H1 (cell line): ENCODE measurements around the gene PANX2. TPM values are rescaled to one million over a fixed set of nuclear protein-coding genes. Genes with fewer than 3 reads are reported as not detected.

Experiments
- CTCF ChIA-PET: fragments of 300-600 bp; sonication (Branson Sonifier 250); formaldehyde crosslinking; loops from one replicate; lab custom pipeline; 2021; ENCODE audit not compliant: partially characterized antibody; lab: Charles Lee
- POLR2A ChIA-PET: fragments of 300-600 bp; sonication (Branson Sonifier 250); formaldehyde crosslinking; loops from one replicate; lab custom pipeline; 2021; ENCODE audit warnings: inconsistent platforms; ENCODE audit not compliant: partially characterized antibody; lab: Charles Lee
- DNase-seq, 2 experiments: peaks; one replicate each; pipeline versions ENCODE4 v3.0.0 to v3.0.0-alpha.2; 2010 to 2022; ENCODE audit warnings: low spot score in 2 of 2, low read depth in 1 of 2, mixed read lengths in 1 of 2
- FAIRE-seq: peaks from 2 replicates; lab custom pipeline; 2011; peaks lifted over from hg19 to GRCh38; lab: Jason Lieb, UNC
- H2AFZ ChIP-seq: 2 replicates; pipeline ENCODE4 v1.8.1; 2012; ENCODE audit warnings: low read length, inconsistent platforms
- H2AK5ac ChIP-seq: 2 replicates; pipeline ENCODE4 v1.6.1; 2013; ENCODE audit warnings: low read depth, low read length
- H2BK120ac ChIP-seq: replicated peaks from 2 replicates; pipeline ENCODE3; 2013; ENCODE audit warnings: low read depth, low read length, inconsistent platforms
- H2BK12ac ChIP-seq: 2 replicates; pipeline ENCODE4 v1.6.1; 2013; ENCODE audit warnings: low read depth, low read length
- H2BK15ac ChIP-seq: 2 replicates; pipeline ENCODE4 v1.6.1; 2013; ENCODE audit warnings: low read length
- H2BK20ac ChIP-seq: 2 replicates; pipeline ENCODE4 v1.6.1; 2013; ENCODE audit warnings: low read length
- H2BK5ac ChIP-seq: 2 replicates; pipeline ENCODE4 v1.6.1; 2013; ENCODE audit warnings: low read depth, low read length
- H3K14ac ChIP-seq: 2 replicates; pipeline ENCODE4 v1.6.1; 2013; ENCODE audit warnings: inconsistent platforms; ENCODE audit not compliant: insufficient read length
- H3K18ac ChIP-seq: 2 replicates; pipeline ENCODE4 v1.6.1; 2013; ENCODE audit warnings: low read length; ENCODE audit errors: extremely low read depth
- H3K23ac ChIP-seq: 2 replicates; pipeline ENCODE4 v1.6.1; 2013; ENCODE audit warnings: inconsistent platforms; ENCODE audit not compliant: insufficient read length
- H3K23me2 ChIP-seq: 2 replicates; pipeline ENCODE4 v1.6.1; 2013; ENCODE audit warnings: low read depth, low read length
- H3K27ac ChIP-seq: 2 replicates; pipeline ENCODE4 v1.6.1; 2011; ENCODE audit warnings: low read depth, low read length, inconsistent platforms
- H3K27me3 ChIP-seq, 4 experiments: replicated peaks in 1 of 4; 1 replicate in 1 of 4; 2 replicates in 3 of 4; pipeline versions ENCODE4 v1.6.1 to v1.8.1; 2011 to 2013; ENCODE audit warnings: low read length in 3 of 4, mild to moderate bottlenecking in 3 of 4, inconsistent platforms in 2 of 4, mixed read lengths in 2 of 4, moderate library complexity in 1 of 4; ENCODE audit not compliant: control insufficient read depth in 3 of 4, insufficient read depth in 3 of 4; ENCODE audit errors: extremely low read depth in 1 of 4
- H3K36me3 ChIP-seq, 4 experiments: 2 replicates each; pipeline versions ENCODE4 v1.6.1 to v1.8.1; 2011 to 2013; ENCODE audit warnings: mild to moderate bottlenecking in 4 of 4, low read length in 3 of 4, moderate library complexity in 2 of 4, control low read depth in 1 of 4, inconsistent platforms in 1 of 4; ENCODE audit not compliant: insufficient read depth in 4 of 4, control insufficient read depth in 2 of 4
- H3K4ac ChIP-seq: replicated peaks from 2 replicates; pipeline ENCODE3; 2013; ENCODE audit warnings: low read length, low read depth, mixed read lengths, inconsistent platforms; ENCODE audit not compliant: insufficient read length
- H3K4me1 ChIP-seq, 4 experiments: replicated peaks in 1 of 4; 1 replicate in 1 of 4; 2 replicates in 3 of 4; pipeline versions ENCODE4 v1.6.1 to v1.8.1; 2011 to 2013; ENCODE audit warnings: low read length in 3 of 4, inconsistent platforms in 2 of 4, mixed read lengths in 1 of 4; ENCODE audit not compliant: insufficient read depth in 4 of 4, control insufficient read depth in 3 of 4
- H3K4me2 ChIP-seq, 2 experiments: 2 replicates each; pipeline versions ENCODE4 v1.6.1 to v1.8.1; 2011 to 2013; ENCODE audit warnings: low read depth in 2 of 2, low read length in 2 of 2, control low read depth in 1 of 2, inconsistent platforms in 1 of 2, mild to moderate bottlenecking in 1 of 2; ENCODE audit not compliant: insufficient read depth in 1 of 2
- H3K4me3 ChIP-seq, 4 experiments: fragments of 200-600, 300-600 bp in 1 of 4; sonication (generic), shearing (Covaris generic), sonication (Bioruptor Twin) in 1 of 4; 2 replicates each; pipeline versions ENCODE4 v1.5.1 to v1.8.1; 2011 to 2016; ENCODE audit warnings: low read length in 4 of 4, low read depth in 3 of 4, control low read depth in 2 of 4, inconsistent platforms in 2 of 4, mild to moderate bottlenecking in 2 of 4, mixed read lengths in 1 of 4, moderate library complexity in 1 of 4; ENCODE audit not compliant: insufficient read depth in 2 of 4; ENCODE audit errors: extremely low read depth in 1 of 4
- H3K56ac ChIP-seq: replicated peaks from 2 replicates; pipeline ENCODE3; 2013; ENCODE audit warnings: low read depth, mild to moderate bottlenecking, mixed read lengths, low read length, inconsistent platforms; ENCODE audit not compliant: insufficient read length
- H3K79me1 ChIP-seq: 2 replicates; pipeline ENCODE4 v1.6.1; 2013; ENCODE audit warnings: low read depth, low read length, control low read depth
- H3K79me2 ChIP-seq, 2 experiments: 2 replicates each; pipeline versions ENCODE4 v1.6.1 to v1.8.1; 2012 to 2013; ENCODE audit warnings: low read length in 2 of 2, mild to moderate bottlenecking in 2 of 2, inconsistent platforms in 1 of 2; ENCODE audit not compliant: insufficient read depth in 2 of 2, control insufficient read depth in 1 of 2
- H3K9ac ChIP-seq, 4 experiments: replicated peaks in 1 of 4; 1 replicate in 1 of 4; 2 replicates in 3 of 4; pipeline versions ENCODE4 v1.6.1 to v1.8.1; 2011 to 2013; ENCODE audit warnings: low read depth in 3 of 4, low read length in 3 of 4, control low read depth in 2 of 4, mild to moderate bottlenecking in 2 of 4, moderate library complexity in 2 of 4, inconsistent platforms in 1 of 4; ENCODE audit errors: extremely low read depth in 1 of 4
- H3K9me3 ChIP-seq, 2 experiments: 2 replicates each; pipeline versions ENCODE4 v1.6.1 to v1.8.1; 2012 to 2013; ENCODE audit warnings: mild to moderate bottlenecking in 2 of 2, moderate library complexity in 2 of 2, control low read depth in 1 of 2, inconsistent platforms in 1 of 2, low read depth in 1 of 2, low read length in 1 of 2, mixed read lengths in 1 of 2; ENCODE audit not compliant: insufficient read depth in 2 of 2
- H4K20me1 ChIP-seq, 2 experiments: replicated peaks in 1 of 2; 2 replicates each; pipeline versions ENCODE3 to v1.8.1; 2011 to 2013; ENCODE audit warnings: inconsistent platforms in 2 of 2, low read length in 2 of 2, mild to moderate bottlenecking in 1 of 2; ENCODE audit not compliant: insufficient read depth in 2 of 2, control insufficient read depth in 1 of 2
- H4K5ac ChIP-seq: 2 replicates; pipeline ENCODE4 v1.6.1; 2013; ENCODE audit warnings: low read length, low read depth, mixed read lengths, inconsistent platforms; ENCODE audit not compliant: insufficient read length
- H4K8ac ChIP-seq: 2 replicates; pipeline ENCODE4 v1.8.0; 2013; ENCODE audit warnings: mild to moderate bottlenecking, moderate library complexity, low read length, inconsistent platforms; ENCODE audit not compliant: insufficient read depth; ENCODE audit errors: extremely low read depth
- H4K91ac ChIP-seq: replicated peaks from 2 replicates; pipeline ENCODE3; 2013; ENCODE audit warnings: low read length, mixed read lengths, inconsistent platforms; ENCODE audit not compliant: insufficient read length
- CHD2 ChIP-seq: IDR thresholded peaks from 2 replicates; pipeline ENCODE4 v1.6.1; 2012; ENCODE audit warnings: low read length, improper control_type of control experiment
- HDAC2 ChIP-seq, 2 experiments: fragments of 300-600 bp in 1 of 2; sonication (generic) in 1 of 2; IDR thresholded peaks; 2 replicates each; pipeline ENCODE4 v1.6.1; 2011 to 2012; ENCODE audit warnings: low read depth in 2 of 2, low read length in 2 of 2, mild to moderate bottlenecking in 2 of 2, moderate library complexity in 2 of 2, borderline replicate concordance in 1 of 2, inconsistent platforms in 1 of 2
- HDAC6 ChIP-seq: IDR thresholded peaks from one replicate; pipeline ENCODE4 v1.7.1; 2012; ENCODE audit warnings: low read depth, mild to moderate bottlenecking, inconsistent platforms, low read length, moderate library complexity
- NANOG ChIP-seq: IDR thresholded peaks from 2 replicates; pipeline ENCODE4 v1.6.1; 2011; ENCODE audit warnings: low read length, low read depth, mild to moderate bottlenecking, inconsistent platforms; ENCODE audit not compliant: insufficient read depth, poor library complexity, severe bottlenecking
- POLR2AphosphoS5 ChIP-seq: IDR thresholded peaks from 2 replicates; pipeline ENCODE4 v1.6.1; 2011; ENCODE audit warnings: low read depth, low read length
- POU5F1 ChIP-seq: IDR thresholded peaks from 2 replicates; pipeline ENCODE4 v1.6.1; 2011; ENCODE audit warnings: low read depth, mild to moderate bottlenecking, low read length, moderate library complexity
- RAD21 ChIP-seq, 2 experiments: IDR thresholded peaks in 1 of 2; conservative IDR thresholded peaks in 1 of 2; 2 replicates each; pipeline ENCODE4 v1.6.1; 2011; ENCODE audit warnings: low read depth in 2 of 2, low read length in 2 of 2, improper control_type of control experiment in 1 of 2, inconsistent platforms in 1 of 2, mild to moderate bottlenecking in 1 of 2, moderate library complexity in 1 of 2
- SP1 ChIP-seq: IDR thresholded peaks from 2 replicates; pipeline ENCODE4 v1.6.1; 2011; ENCODE audit warnings: low read depth, low read length
- TCF12 ChIP-seq: IDR thresholded peaks from 2 replicates; pipeline ENCODE4 v1.6.1; 2011; ENCODE audit warnings: low read depth, mild to moderate bottlenecking, low read length
- WGBS, 2 experiments: shearing (Covaris generic) in 1 of 2; methylation state at CpG; one replicate each; pipeline versions ENCODE4 v1.1.6 to v1.1.7; 2013 to 2015; ENCODE audit warnings: low lambda C conversion rate in 2 of 2, mixed read lengths in 2 of 2, inconsistent platforms in 1 of 2, low coverage in 1 of 2, missing lambda C conversion rate in 1 of 2; ENCODE audit not compliant: insufficient replicate concordance in 2 of 2, insufficient coverage in 1 of 2, insufficient read length in 1 of 2; ENCODE audit errors: extremely low coverage in 1 of 2, missing lambda C conversion rate in 1 of 2; 5-methylcytosine and 5-hydroxymethylcytosine counted together
- polyA plus RNA-seq, 7 experiments: library from polyadenylated mRNA; depleted of rRNA in 3 of 7; stranded (reverse) in 5 of 7; unstranded in 2 of 7; fragments of >200 nt in 5 of 7; fragments of 200-250 nt in 2 of 7; gene quantifications; 1 replicate in 5 of 7; 2 replicates in 1 of 7; 4 replicates in 1 of 7; pipeline versions ENCODE4 v1.2.1 to v1.2.3, GENCODE V29; 2011 to 2013; ENCODE audit warnings: missing spikeins in 2 of 7, mixed read lengths in 2 of 7
- total RNA-seq: library from RNA; stranded (reverse); fragmentation: NEBNext Ultra II Directional; extraction: Animal tissue kit (Norgen Biotek cat#: 25700); gene quantifications from 2 replicates; pipeline ENCODE4 v1.2.1, GENCODE V29; 2021

Gene PANX2
- total and polyA plus RNA-seq, 2 of the 8 experiments (the other 6 are each of a cell fraction or from before 2014, with no cell fraction given): 3.5 to 5.0 TPM

- DNase-seq: no peak
- Histone ChIP-seq H4K91ac (no peak overlapping the region), H3K4me1 (no peaks in the 10 kb centered on the region), H2AFZ (no peak overlapping the region), H2BK15ac (no peak overlapping the region), H3K79me2 (no peaks in the 10 kb centered on the region), H3K27ac (no peak overlapping the region), H3K4ac (no peak overlapping the region), H3K27me3 (no peaks in the 10 kb centered on the region)
- FAIRE-seq: no peak
- no peak for TF ChIP-seq RAD21 (IDR thresholded peaks at IDR 0.05 in 1 of 2, conservative IDR thresholded peaks at IDR 0.05 in 1 of 2; ENCODE audit: low read depth in 2 of 2, low read length in 2 of 2)
- TF ChIP-seq POU5F1: no peak
- no peak for TF ChIP-seq HDAC6
- no peak for TF ChIP-seq TCF12
- TF ChIP-seq CHD2: no peak
- TF ChIP-seq HDAC2 (IDR thresholded peaks at IDR 0.05; ENCODE audit: borderline replicate concordance in 1 of 2, low read depth in 2 of 2, low read length in 2 of 2): no peak
- no peak for TF ChIP-seq POLR2AphosphoS5
- TF ChIP-seq SP1: no peak
- TF ChIP-seq NANOG: no peak
- TF ChIP-seq, all 59 proteins: peak for 0
- H2BK12ac ChIP-seq: no peak overlapping the region
- H3K18ac ChIP-seq: no peak overlapping the region
- no peak overlapping the region for H2BK5ac ChIP-seq
- H4K5ac ChIP-seq: no peak overlapping the region
- 97% methylated on average over 20 of the region's 31 CpGs; no CpG with 5 or more reads in 1 of the 2 experiments for WGBS, 2 experiments
- H3K56ac ChIP-seq: no peak overlapping the region
- no peak overlapping the region for H2BK20ac ChIP-seq
- H3K79me1 ChIP-seq: 0 out of 2 replicates have a peak, but pooled peaks cover 4% of the 10 kb centered on the region
- H3K23ac ChIP-seq: no peak overlapping the region
- no peaks in the 10 kb centered on the region for H3K23me2 ChIP-seq
- no peak overlapping the region for H2BK120ac ChIP-seq
- H3K4me3 ChIP-seq: no peak overlapping the region
- ChIA-PET CTCF (interaction anchor here (9.2 kb wide), 1 partner anchor 14 kb away, joined by 77 read pairs; no protein-coding TSS in a partner anchor), POLR2A (interaction anchor here (0.6 kb wide), 1 partner anchor 266 kb away, joined by 4 read pairs; no protein-coding TSS in a partner anchor)
- no peak overlapping the region for H2AK5ac ChIP-seq
- peaks cover 0 to 14% of the 10 kb centered on the region in 2 experiments for H4K20me1 ChIP-seq
- H3K36me3 ChIP-seq: peaks cover under 1 to 15% (median 6%) of the 10 kb centered on the region in 4 experiments; a peak in 7 of 8 replicates
- H3K9me3 ChIP-seq: no peaks in the 10 kb centered on the region
- H4K8ac ChIP-seq: no peak overlapping the region
- no peak overlapping the region for H3K9ac ChIP-seq
- no peak overlapping the region for H3K4me2 ChIP-seq
- no peak overlapping the region for H3K14ac ChIP-seq
Observed at GRCh38 chr22:50226063-50226874, 55.7 kb downstream of the PANX2 start.
